ENCODE measurements around the gene SSX4B. TPM values are rescaled to one million over a fixed set of nuclear protein-coding genes. Genes with fewer than 3 reads are reported as not detected.
A peak's percentile ranks its signal among the peaks of the same experiment; 100 is the strongest.
"Not testable (repeated sequence)": the region's sequence is repeated elsewhere in the genome, so short reads cannot be mapped to it uniquely, and the experiment has no call there.

SSX4B gene
- polyA plus RNA-seq, 2 of the 4 experiments (the other 2 are of a cell fraction): not detected

DNA sequence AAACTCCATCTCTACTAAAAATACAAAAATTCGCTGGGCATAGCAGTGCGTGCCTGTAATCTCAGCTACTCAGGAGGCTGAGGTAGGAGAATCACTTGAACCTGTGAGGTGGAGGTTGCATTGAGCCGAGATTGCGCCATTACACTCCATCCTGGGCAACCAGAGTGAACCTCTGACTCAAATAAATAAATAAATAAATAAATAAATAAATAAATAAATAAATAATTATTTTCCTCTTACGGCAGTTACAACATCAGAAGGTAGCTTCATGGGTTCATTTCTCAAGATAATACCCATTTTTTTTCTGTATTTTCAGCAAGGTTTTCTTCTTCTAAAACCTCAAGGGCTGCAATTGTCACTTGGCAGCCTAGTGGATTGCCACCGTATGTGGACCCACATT, 35.4 kb upstream of the SSX4B start:
- H3K4me2 ChIP-seq; POLR2A ChIA-PET; FAIRE-seq; H3K9me3 ChIP-seq; CTCF ChIA-PET; ATAC-seq; DNase-seq (ENCODE audit: low read depth in 1 of 2, low spot score in 1 of 2); H3K4me1 ChIP-seq; H3K4me3 ChIP-seq; H3K27ac ChIP-seq: not testable (repeated sequence)
- 51% methylated on average over 6 of the region's 6 CpGs for WGBS (ENCODE audit: missing lambda C conversion rate)
- TF ChIP-seq ZC3H11A (IDR thresholded peaks at IDR 0.05): peak; percentile 63

GRCh38 chrX:48433713-48434112, 22.0 kb upstream of the SSX4B start:
- H3K4me1 ChIP-seq; CTCF ChIA-PET; FAIRE-seq; DNase-seq (ENCODE audit: low read depth in 1 of 2, low spot score in 1 of 2); POLR2A ChIA-PET; H3K9me3 ChIP-seq; ATAC-seq: not testable (repeated sequence)
- H3K4me2 ChIP-seq: peak overlapping the region; percentile 62
- WGBS (ENCODE audit: missing lambda C conversion rate): 3% methylated on average over 6 of the region's 13 CpGs
- peak overlapping the region in 1 of 2 experiments; percentile 57; a peak in 2 of 6 replicates for H3K27ac ChIP-seq
- peak overlapping the region; percentile 40 for H3K4me3 ChIP-seq

GRCh38 chrX:48430166-48430565, 18.4 kb upstream of the SSX4B start:
- ATAC-seq; H3K9me3 ChIP-seq; H3K4me1 ChIP-seq; DNase-seq (ENCODE audit: low read depth in 1 of 2, low spot score in 1 of 2); CTCF ChIA-PET; H3K4me3 ChIP-seq; POLR2A ChIA-PET; H3K4me2 ChIP-seq; FAIRE-seq; H3K27ac ChIP-seq: not testable (repeated sequence)
- 38% methylated on average over 4 of the region's 4 CpGs for WGBS (ENCODE audit: missing lambda C conversion rate)

- POLR2A ChIA-PET; FAIRE-seq; H3K9me3 ChIP-seq; ATAC-seq; H3K27ac ChIP-seq; DNase-seq (ENCODE audit: low read depth in 1 of 2, low spot score in 1 of 2); H3K4me2 ChIP-seq; H3K4me1 ChIP-seq; CTCF ChIA-PET; H3K4me3 ChIP-seq: not testable (repeated sequence)
- WGBS (ENCODE audit: missing lambda C conversion rate): 51% methylated on average over 5 of the region's 5 CpGs
- peak; percentile 53 for TF ChIP-seq MAFK (IDR thresholded peaks at IDR 0.05; ENCODE audit: partially characterized antibody)
Measured at GRCh38 chrX:48429606-48430005, 17.8 kb upstream of the SSX4B start.

- H3K4me3 ChIP-seq; H3K4me1 ChIP-seq; POLR2A ChIA-PET; CTCF ChIA-PET; DNase-seq (ENCODE audit: low read depth in 1 of 2, low spot score in 1 of 2); H3K9me3 ChIP-seq; FAIRE-seq; H3K4me2 ChIP-seq; H3K27ac ChIP-seq: not testable (repeated sequence)
- no CpG with 5 or more reads among the region's 12 CpGs for WGBS (ENCODE audit: missing lambda C conversion rate)
- peak in 1 of 2 experiments; percentile 53; a peak in 1 of 6 replicates for ATAC-seq
Measured at GRCh38 chrX:48427027-48427716, 15.4 kb upstream of the SSX4B start.

- FAIRE-seq; DNase-seq (ENCODE audit: low read depth in 1 of 2, low spot score in 1 of 2); H3K4me3 ChIP-seq; H3K9me3 ChIP-seq; CTCF ChIA-PET; H3K4me1 ChIP-seq; POLR2A ChIA-PET; ATAC-seq; H3K4me2 ChIP-seq; H3K27ac ChIP-seq: not testable (repeated sequence)
- 13% methylated on average over 1 of the region's 1 CpG for WGBS (ENCODE audit: missing lambda C conversion rate)
Measured at GRCh38 chrX:48397825-48398224, 13.9 kb downstream of the SSX4B start.

DNA sequence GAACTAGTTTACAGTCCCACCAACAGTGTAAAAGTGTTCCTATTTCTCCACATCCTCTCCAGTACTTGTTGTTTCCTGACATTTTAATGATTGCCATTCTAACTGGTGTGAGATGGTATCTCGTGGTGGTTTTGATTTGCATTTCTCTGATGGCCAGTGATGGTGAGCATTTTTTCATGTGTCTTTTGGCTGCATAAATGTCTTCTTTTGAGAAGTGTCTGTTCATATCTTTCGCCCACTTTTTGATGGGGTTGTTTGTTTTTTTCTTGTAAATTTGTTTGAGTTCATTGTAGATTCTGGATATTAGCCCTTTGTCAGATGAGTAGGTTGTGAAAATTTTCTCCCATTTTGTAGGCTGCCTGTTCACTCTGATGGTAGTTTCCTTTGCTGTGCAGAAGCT, 14.8 kb downstream of the SSX4B start:
- WGBS (ENCODE audit: missing lambda C conversion rate): 0% methylated on average over 2 of the region's 2 CpGs
- POLR2A ChIA-PET; DNase-seq (ENCODE audit: low read depth in 1 of 2, low spot score in 1 of 2); FAIRE-seq; CTCF ChIA-PET; H3K9me3 ChIP-seq; H3K27ac ChIP-seq; H3K4me2 ChIP-seq; ATAC-seq; H3K4me1 ChIP-seq; H3K4me3 ChIP-seq: not testable (repeated sequence)

- ATAC-seq; CTCF ChIA-PET; H3K4me3 ChIP-seq; H3K4me2 ChIP-seq; FAIRE-seq; POLR2A ChIA-PET; DNase-seq (ENCODE audit: low read depth in 1 of 2, low spot score in 1 of 2); H3K27ac ChIP-seq; H3K4me1 ChIP-seq; H3K9me3 ChIP-seq: not testable (repeated sequence)
- no CpG with 5 or more reads among the region's 16 CpGs for WGBS (ENCODE audit: missing lambda C conversion rate)
Measured at GRCh38 chrX:48383239-48383638, 28.5 kb downstream of the SSX4B start, which contains the start of gene SSX4. TSS of gene SSX4 (plus strand) at chrX:48383539. CDS start at chrX:48384054, 515 bp downstream.

DNA sequence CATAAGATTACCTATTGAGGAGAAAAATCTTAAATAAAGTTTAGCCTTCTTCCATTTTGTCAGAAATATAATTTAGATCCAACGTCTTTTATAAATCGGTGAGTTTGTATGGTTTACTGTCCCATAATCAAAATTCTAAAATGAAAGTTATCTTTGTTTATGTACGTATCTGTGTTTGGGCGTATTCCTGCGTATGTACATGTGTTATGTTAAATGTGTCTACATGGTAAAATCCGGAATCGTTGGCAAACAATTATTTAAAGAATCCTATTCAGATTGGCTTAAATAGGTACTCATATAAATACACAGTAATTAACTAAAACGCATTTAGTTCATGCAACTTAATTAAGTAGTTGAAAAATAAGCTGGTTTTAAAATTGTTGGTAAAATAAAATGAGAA, 41.4 kb downstream of the SSX4B start:
- POLR2A ChIA-PET; ATAC-seq; H3K4me3 ChIP-seq; H3K9me3 ChIP-seq; CTCF ChIA-PET; H3K4me2 ChIP-seq; H3K4me1 ChIP-seq; FAIRE-seq; H3K27ac ChIP-seq; DNase-seq (ENCODE audit: low read depth in 1 of 2, low spot score in 1 of 2): not testable (repeated sequence)
- WGBS (ENCODE audit: missing lambda C conversion rate): no CpG with 5 or more reads among the region's 8 CpGs

DNA sequence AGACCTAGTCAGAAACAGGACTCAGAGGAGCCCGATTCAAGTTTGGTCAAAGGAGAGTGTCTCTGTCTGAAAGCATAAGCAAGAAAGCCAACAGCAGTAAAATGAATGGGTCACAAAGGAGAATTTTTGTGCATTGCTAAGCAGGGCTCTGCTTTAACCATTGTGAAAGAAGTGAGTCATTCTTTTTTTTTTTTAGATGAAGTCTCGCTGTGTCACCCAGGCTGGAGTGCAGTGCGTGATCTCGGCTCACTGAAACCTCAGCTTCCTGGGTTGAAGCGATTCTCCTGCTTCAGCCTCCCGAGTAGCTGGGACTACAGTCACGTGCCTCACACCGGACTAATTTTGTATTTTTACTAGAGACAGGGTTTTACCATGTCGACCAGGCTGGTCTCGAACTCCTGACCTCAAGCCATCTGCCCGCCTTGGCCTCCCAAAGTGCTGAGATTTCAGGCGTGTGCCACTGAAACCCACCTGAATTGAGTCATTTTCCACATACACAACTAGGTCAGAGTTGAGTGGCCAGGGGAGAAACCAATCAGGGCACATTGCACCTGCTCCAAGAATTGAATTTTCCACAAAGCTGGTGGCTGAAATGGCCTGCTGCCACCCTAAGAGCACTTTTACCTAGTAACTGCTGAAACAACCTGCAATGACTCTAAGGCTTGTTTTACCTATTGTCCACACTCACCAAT, 43.9 kb downstream of the SSX4B start:
- CTCF ChIA-PET; H3K4me3 ChIP-seq; H3K4me1 ChIP-seq; FAIRE-seq; H3K27ac ChIP-seq; POLR2A ChIA-PET; DNase-seq (ENCODE audit: low read depth in 1 of 2, low spot score in 1 of 2); H3K4me2 ChIP-seq; H3K9me3 ChIP-seq: not testable (repeated sequence)
- ATAC-seq: peak in 1 of 2 experiments; percentile 60; a peak in 3 of 6 replicates
- WGBS (ENCODE audit: missing lambda C conversion rate): no CpG with 5 or more reads among the region's 12 CpGs

DNA sequence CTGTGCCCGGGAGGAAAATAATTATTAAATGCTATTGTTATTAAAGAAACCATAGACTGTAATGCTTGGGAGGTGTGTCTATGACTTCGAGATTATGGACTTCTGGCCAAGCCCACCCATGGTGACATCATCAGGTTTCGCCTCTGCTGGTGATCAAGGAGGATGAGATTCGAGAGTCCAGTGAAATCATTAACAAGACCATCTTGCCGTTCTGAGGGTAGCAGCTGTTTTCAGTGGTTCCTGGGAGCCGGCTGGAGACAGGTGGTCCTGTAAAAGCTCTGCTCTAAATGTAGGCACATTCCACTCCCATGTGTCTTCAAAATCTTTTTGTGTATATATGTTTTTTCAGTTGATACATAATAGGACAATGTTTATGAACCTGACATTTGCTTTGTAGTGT, 52.5 kb downstream of the SSX4B start:
- ATAC-seq; H3K9me3 ChIP-seq; H3K27ac ChIP-seq; DNase-seq (ENCODE audit: low read depth in 1 of 2, low spot score in 1 of 2); FAIRE-seq; H3K4me1 ChIP-seq; H3K4me3 ChIP-seq; H3K4me2 ChIP-seq; CTCF ChIA-PET; POLR2A ChIA-PET: not testable (repeated sequence)
- WGBS (ENCODE audit: missing lambda C conversion rate): 36% methylated on average over 5 of the region's 6 CpGs

Data from A549 (cell line).